ENCODE data around the gene PRKX. TPM values are rescaled to one million over a fixed set of nuclear protein-coding genes. Genes with fewer than 3 reads are reported as not detected.
"Not testable (repeated sequence)": the region's sequence is repeated elsewhere in the genome, so short reads cannot be mapped to it uniquely, and the experiment has no call there.

PRKX gene
- total RNA-seq, 2 experiments from 2014 or later: 31.6 to 35.4 TPM

- H3K27ac Mint-ChIP-seq: no peak overlapping the region
- H3K4me1 ChIP-seq (ENCODE audit: insufficient read depth, low read length): no peaks in the 10 kb centered on the region
Measured at GRCh38 chrX:3631196-3631595, 82.3 kb downstream of the PRKX start.

GRCh38 chrX:3627594-3627993 lies 85.9 kb downstream of the PRKX start:
- no peaks in the 10 kb centered on the region for H3K4me1 ChIP-seq (ENCODE audit: insufficient read depth, low read length)
- H3K9me3 ChIP-seq (ENCODE audit: control insufficient read depth in 1 of 2, insufficient read depth in 1 of 2, low read length in 2 of 2): no peaks in the 10 kb centered on the region
- Mint-ChIP-seq H3K4me3 (no peak overlapping the region), H3K27ac (no peak overlapping the region), H3K9me3 (no peaks in the 10 kb centered on the region), H3K4me1 (ENCODE audit: low read depth) (no peaks in the 10 kb centered on the region), H3K27me3 (no peaks in the 10 kb centered on the region), H3K36me3 (ENCODE audit: low read depth) (peaks cover 59% of the 10 kb centered on the region)
- H3K4me3 ChIP-seq (ENCODE audit: low read length): no peak overlapping the region
- ChIA-PET CTCF (no interaction called here), POLR2A (no interaction called here)
- peaks cover 29% of the 10 kb centered on the region for H3K36me3 ChIP-seq (ENCODE audit: insufficient read depth, low read length)
- TF ChIP-seq CTCF (IDR thresholded peaks at IDR 0.05): no peak
- no peak overlapping the region for H3K27ac ChIP-seq (ENCODE audit: low read depth in 1 of 2, low read length in 2 of 2)
- DNase-seq (no peak), ATAC-seq (ENCODE audit: poor library complexity) (no peak)
- intact Hi-C loops (cut with DNase I, micrococcal nuclease): no loop called here
- no peaks in the 10 kb centered on the region for H3K27me3 ChIP-seq (ENCODE audit: control insufficient read depth in 1 of 2, insufficient read depth in 2 of 2, low read length in 2 of 2)

More at GRCh38 chrX:3631196-3631595, 82.3 kb downstream of the PRKX start:
- Histone ChIP-seq H3K27me3 (ENCODE audit: control insufficient read depth in 1 of 2, insufficient read depth in 2 of 2, low read length in 2 of 2) (no peaks in the 10 kb centered on the region), H3K36me3 (ENCODE audit: insufficient read depth, low read length) (peaks cover 26% of the 10 kb centered on the region), H3K27ac (ENCODE audit: low read depth in 1 of 2, low read length in 2 of 2) (no peak overlapping the region), H3K9me3 (ENCODE audit: control insufficient read depth in 1 of 2, insufficient read depth in 1 of 2, low read length in 2 of 2) (no peaks in the 10 kb centered on the region), H3K4me3 (ENCODE audit: low read length) (no peak overlapping the region)
- Mint-ChIP-seq H3K4me3 (no peak overlapping the region), H3K27me3 (no peaks in the 10 kb centered on the region), H3K36me3 (ENCODE audit: low read depth) (peaks cover 39% of the 10 kb centered on the region), H3K4me1 (ENCODE audit: low read depth) (no peaks in the 10 kb centered on the region), H3K9me3 (no peaks in the 10 kb centered on the region)
- no peak for ATAC-seq (ENCODE audit: poor library complexity)
- intact Hi-C loops (cut with DNase I, micrococcal nuclease): loop anchor here in 1 of 2 experiments (10.0 kb wide), 1 partner anchor 986 kb away; no protein-coding TSS in a partner anchor
- ChIA-PET CTCF (no interaction called here), POLR2A (no interaction called here)
- no peak for DNase-seq
- TF ChIP-seq CTCF (IDR thresholded peaks at IDR 0.05): no peak

DNA sequence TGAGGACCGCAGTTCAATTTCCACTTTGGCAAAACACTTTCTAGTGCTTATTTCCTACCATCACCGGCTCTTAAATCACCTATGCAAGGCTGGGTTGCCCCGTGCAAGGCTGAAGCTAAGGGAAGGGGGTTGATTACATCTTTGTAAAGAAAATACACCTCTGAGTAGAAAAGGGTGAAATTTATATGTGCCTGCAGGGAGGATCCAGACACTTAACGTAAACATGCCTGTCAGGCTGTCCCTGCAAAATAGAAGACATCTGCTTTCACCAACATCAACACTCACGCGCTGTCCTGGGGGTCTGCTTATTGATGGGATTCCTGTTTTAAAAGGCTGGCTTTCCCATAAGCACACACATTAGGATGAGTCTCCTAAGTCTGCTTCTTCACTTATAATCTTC lies 92.0 kb downstream of the PRKX start:
- CTCF ChIA-PET: no interaction called here
- intact Hi-C loops (cut with DNase I, micrococcal nuclease): no loop called here

GRCh38 chrX:3611744-3612143 lies 101.7 kb downstream of the PRKX start:
- intact Hi-C loops (cut with DNase I, micrococcal nuclease); H3K9me3 ChIP-seq (ENCODE audit: control insufficient read depth in 1 of 2, insufficient read depth in 1 of 2, low read length in 2 of 2); DNase-seq; H3K4me1 ChIP-seq (ENCODE audit: insufficient read depth, low read length); POLR2A ChIA-PET; H3K27ac Mint-ChIP-seq; H3K4me3 ChIP-seq (ENCODE audit: low read length); CTCF ChIA-PET; H3K9me3 Mint-ChIP-seq; H3K27me3 Mint-ChIP-seq; H3K27me3 ChIP-seq (ENCODE audit: control insufficient read depth in 1 of 2, insufficient read depth in 2 of 2, low read length in 2 of 2); H3K27ac ChIP-seq (ENCODE audit: low read depth in 1 of 2, low read length in 2 of 2); ATAC-seq (ENCODE audit: poor library complexity); H3K4me3 Mint-ChIP-seq; H3K4me1 Mint-ChIP-seq (ENCODE audit: low read depth): not testable (repeated sequence)
- peaks cover 61% of the 10 kb centered on the region for H3K36me3 Mint-ChIP-seq (ENCODE audit: low read depth)
- H3K36me3 ChIP-seq (ENCODE audit: insufficient read depth, low read length): peaks cover 43% of the 10 kb centered on the region

More for the DNA sequence above, 92.0 kb downstream of the PRKX start:
- Histone ChIP-seq H3K36me3 (ENCODE audit: insufficient read depth, low read length) (peaks cover 49% of the 10 kb centered on the region), H3K9me3 (ENCODE audit: control insufficient read depth in 1 of 2, insufficient read depth in 1 of 2, low read length in 2 of 2) (no peaks in the 10 kb centered on the region), H3K4me1 (ENCODE audit: insufficient read depth, low read length) (no peaks in the 10 kb centered on the region), H3K27me3 (ENCODE audit: control insufficient read depth in 1 of 2, insufficient read depth in 2 of 2, low read length in 2 of 2) (no peaks in the 10 kb centered on the region), H3K27ac (ENCODE audit: low read depth in 1 of 2, low read length in 2 of 2) (no peak overlapping the region), H3K4me3 (ENCODE audit: low read length) (no peak overlapping the region)
- ATAC-seq (ENCODE audit: poor library complexity) (no peak), DNase-seq (no peak)
- Mint-ChIP-seq H3K4me3 (no peak overlapping the region), H3K4me1 (ENCODE audit: low read depth) (no peaks in the 10 kb centered on the region), H3K36me3 (ENCODE audit: low read depth) (peaks cover 64% of the 10 kb centered on the region), H3K27ac (no peak overlapping the region), H3K27me3 (no peaks in the 10 kb centered on the region), H3K9me3 (no peaks in the 10 kb centered on the region)
- no peak for TF ChIP-seq CTCF (IDR thresholded peaks at IDR 0.05)
- POLR2A ChIA-PET: no interaction called here

Data from CD4-positive, alpha-beta T cell (primary cell).